Skin epidermis (tissue), 12 donors: Measurements from ENCODE around the gene NANOS3.

Experiments
- H3K27ac ChIP-seq, 21 experiments: fragments of 200-600 bp; sonication (generic) in 11 of 21; one replicate each; pipeline ENCODE4 v1.5.0; 2020; ENCODE audit warnings: mild to moderate bottlenecking in 3 of 21, inconsistent platforms in 2 of 21, moderate library complexity in 2 of 21
- H3K4me3 ChIP-seq, 7 experiments: fragments of 200-600 bp; sonication (generic) in 2 of 7; one replicate each; pipeline ENCODE4 v1.5.0; 2020; ENCODE audit warnings: inconsistent platforms in 2 of 7, mild to moderate bottlenecking in 2 of 7, moderate library complexity in 1 of 7

The NANOS3 gene

GRCh38 chr19:13876834-13877233 is at the start of gene NANOS3:
Gene NANOS3 (plus strand): TSS chr19:13877134. CDS start chr19:13877249, 115 bp downstream.
- no peak within 1 kb of the TSS for H3K27ac ChIP-seq
- no peak within 1 kb of the TSS for H3K4me3 ChIP-seq

- H3K4me3 ChIP-seq: no peak overlapping the region
- no peak overlapping the region for H3K27ac ChIP-seq
Measured at GRCh38 chr19:13827656-13828055, 49.3 kb upstream of the NANOS3 start.

GRCh38 chr19:13830114-13830740 is 46.7 kb upstream of the NANOS3 start:
- Histone ChIP-seq H3K4me3 (no peak overlapping the region), H3K27ac (no peak overlapping the region)

- H3K27ac ChIP-seq: peak overlapping the region in 4 of 21 experiments; percentile 6 to 23 (median 8)
- H3K4me3 ChIP-seq: no peak overlapping the region
Measured at GRCh38 chr19:13830741-13831536, 46.0 kb upstream of the NANOS3 start.

GRCh38 chr19:13831537-13832467 is 45.1 kb upstream of the NANOS3 start:
- peak overlapping the region in 4 of 21 experiments; percentile 7 to 23 (median 10) for H3K27ac ChIP-seq

GRCh38 chr19:13833330-13834243 is 43.3 kb upstream of the NANOS3 start:
- Histone ChIP-seq H3K4me3 (peak overlapping the region in 4 of 7 experiments; percentile 5 to 20 (median 14)), H3K27ac (peak overlapping the region in 20 of 21 experiments; percentile 4 to 100 (median 73))

More at GRCh38 chr19:13831537-13832467, 45.1 kb upstream of the NANOS3 start:
- no peak overlapping the region for H3K4me3 ChIP-seq

- peak overlapping the region in 19 of 21 experiments; percentile 12 to 100 (median 74) for H3K27ac ChIP-seq
- peak overlapping the region in 1 of 7 experiments; percentile 16 for H3K4me3 ChIP-seq
Measured at GRCh38 chr19:13834244-13835069, 42.5 kb upstream of the NANOS3 start.

- Histone ChIP-seq H3K27ac (peak overlapping the region in 20 of 21 experiments; percentile 46 to 100 (median 99)), H3K4me3 (peak overlapping the region in 2 of 7 experiments; percentile 18 to 21)
Measured at GRCh38 chr19:13835791-13836723, 40.9 kb upstream of the NANOS3 start.

GRCh38 chr19:13838435-13839129 is 38.4 kb upstream of the NANOS3 start:
- peak overlapping the region; percentile 71 to 100 (median 94) for H3K4me3 ChIP-seq
- peak overlapping the region; percentile 89 to 100 (median 99) for H3K27ac ChIP-seq

GRCh38 chr19:13839130-13839937 is 37.6 kb upstream of the NANOS3 start:
- Histone ChIP-seq H3K27ac (peak overlapping the region; percentile 89 to 100 (median 99)), H3K4me3 (peak overlapping the region; percentile 71 to 100 (median 94))

- Histone ChIP-seq H3K27ac (peak overlapping the region; percentile 89 to 100 (median 99)), H3K4me3 (peak overlapping the region; percentile 71 to 100 (median 94))
Measured at GRCh38 chr19:13839938-13840304, 37.0 kb upstream of the NANOS3 start.

- H3K4me3 ChIP-seq: peak overlapping the region; percentile 71 to 100 (median 94)
- H3K27ac ChIP-seq: peak overlapping the region; percentile 89 to 100 (median 99)
Measured at GRCh38 chr19:13840305-13841085, 36.4 kb upstream of the NANOS3 start.

GRCh38 chr19:13841086-13841961 is 35.6 kb upstream of the NANOS3 start:
- H3K27ac ChIP-seq: peak overlapping the region; percentile 89 to 100 (median 99)

GRCh38 chr19:13841962-13842290 is 35.0 kb upstream of the NANOS3 start:
- Histone ChIP-seq H3K4me3 (peak overlapping the region; percentile 71 to 100 (median 94)), H3K27ac (peak overlapping the region; percentile 89 to 100 (median 99))

More at GRCh38 chr19:13841086-13841961, 35.6 kb upstream of the NANOS3 start:
- H3K4me3 ChIP-seq: peak overlapping the region; percentile 71 to 100 (median 94)
